GM23338 (cell line): ENCODE measurements around the gene ATP9B. TPM values are rescaled to one million over a fixed set of nuclear protein-coding genes. Genes with fewer than 3 reads are reported as not detected.

Experiments
- ATAC-seq: fragments of 200-7000 bp; cut with Tn5 transposase; 3 replicates; pipeline ENCODE4 v1.9.1; 2020
- DNase-seq: peaks from one replicate; pipeline ENCODE4 v3.0.0-alpha.2; 2015; ENCODE audit warnings: low spot score
- H2AFZ ChIP-seq: fragments of 200-600 bp; sonication (generic); 2 replicates; pipeline ENCODE4 v1.8.0; 2016; ENCODE audit warnings: antibody characterized with exemption, mild to moderate bottlenecking, moderate library complexity
- H3F3A ChIP-seq: fragments of 200-600 bp; sonication (generic); replicated peaks from 2 replicates; pipeline ENCODE4 v1.8.0; 2017; ENCODE audit warnings: antibody characterized with exemption, mixed run types, low read depth
- H3K27ac ChIP-seq: fragments of 200-600 bp; sonication (generic); 2 replicates; pipeline ENCODE4 v1.6.1; 2016; ENCODE audit warnings: low read depth
- H3K27me3 ChIP-seq: fragments of 200-600 bp; sonication (generic); 2 replicates; pipeline ENCODE4 v1.8.0; 2016; ENCODE audit warnings: mild to moderate bottlenecking, mixed run types, moderate library complexity; ENCODE audit not compliant: insufficient read depth
- H3K36me3 ChIP-seq: fragments of 200-600 bp; sonication (generic); 2 replicates; pipeline ENCODE4 v1.8.0; 2016; ENCODE audit warnings: mild to moderate bottlenecking; ENCODE audit not compliant: insufficient read depth
- H3K4me1 ChIP-seq: fragments of 200-600 bp; sonication (generic); 2 replicates; pipeline ENCODE4 v1.8.0; 2016; ENCODE audit warnings: mild to moderate bottlenecking, moderate library complexity; ENCODE audit not compliant: insufficient read depth
- H3K4me2 ChIP-seq: fragments of 200-600 bp; sonication (generic); 2 replicates; pipeline ENCODE4 v1.7.1; 2017; ENCODE audit warnings: mixed run types
- H3K4me3 ChIP-seq: fragments of 200-600 bp; sonication (generic); 2 replicates; pipeline ENCODE4 v1.6.1; 2016; ENCODE audit warnings: mixed run types
- H3K79me2 ChIP-seq: fragments of 200-600 bp; sonication (generic); replicated peaks from 2 replicates; pipeline ENCODE4 v1.8.0; 2017; ENCODE audit warnings: mild to moderate bottlenecking; ENCODE audit not compliant: insufficient read depth
- H3K9me2 ChIP-seq: fragments of 200-600 bp; sonication (generic); 2 replicates; pipeline ENCODE4 v1.8.0; 2017; ENCODE audit not compliant: insufficient read depth
- H4K20me1 ChIP-seq: fragments of 200-600 bp; sonication (generic); replicated peaks from 2 replicates; pipeline ENCODE4 v1.8.0; 2017; ENCODE audit warnings: mild to moderate bottlenecking; ENCODE audit not compliant: insufficient read depth
- H3K27ac Mint-ChIP-seq: 2 replicates; pipeline ENCODE4 v1.8.0; 2020; ENCODE audit warnings: inconsistent platforms, mild to moderate bottlenecking, moderate library complexity, mixed read lengths
- H3K27me3 Mint-ChIP-seq: 3 replicates; pipeline ENCODE4 v1.8.0; 2022; ENCODE audit warnings: low read depth, mild to moderate bottlenecking, moderate library complexity, mixed read lengths, inconsistent platforms; ENCODE audit not compliant: insufficient read depth, poor library complexity
- H3K36me3 Mint-ChIP-seq: 3 replicates; pipeline ENCODE4 v1.8.0; 2021; ENCODE audit warnings: low read depth, mild to moderate bottlenecking, inconsistent platforms, moderate library complexity, mixed read lengths
- H3K4me1 Mint-ChIP-seq: 3 replicates; pipeline ENCODE4 v1.8.0; 2020; ENCODE audit warnings: mild to moderate bottlenecking, inconsistent platforms, mixed read lengths
- H3K4me3 Mint-ChIP-seq: 3 replicates; pipeline ENCODE4 v1.8.0; 2021; ENCODE audit warnings: moderate library complexity, mild to moderate bottlenecking, inconsistent platforms, mixed read lengths
- H3K9me3 Mint-ChIP-seq: 3 replicates; pipeline ENCODE4 v1.8.0; 2020; ENCODE audit warnings: moderate library complexity, mild to moderate bottlenecking, inconsistent platforms, mixed read lengths
- CREB1 ChIP-seq: fragments of 250-450 bp; sonication (Bioruptor Pico); IDR thresholded peaks from 2 replicates; pipeline ENCODE4 v1.5.0; 2020; ENCODE audit warnings: low read depth, mild to moderate bottlenecking, moderate library complexity
- ETS1 ChIP-seq: IDR thresholded peaks from 2 replicates; pipeline ENCODE4 v1.6.1; 2016; ENCODE audit warnings: antibody characterized with exemption
- JUNB ChIP-seq: IDR thresholded peaks from one replicate; pipeline ENCODE4 v1.6.1; 2016; ENCODE audit warnings: antibody characterized with exemption; ENCODE audit not compliant: unreplicated experiment
- ZNF114 ChIP-seq: fragments of 250-450 bp; sonication (Bioruptor Pico); IDR thresholded peaks from 2 replicates; pipeline ENCODE4 v1.5.0; 2020; ENCODE audit warnings: mild to moderate bottlenecking, moderate library complexity
- ZNF331 ChIP-seq: fragments of 250-450 bp; sonication (Bioruptor Pico); IDR thresholded peaks from 2 replicates; pipeline ENCODE4 v1.5.0; 2020; ENCODE audit warnings: low read depth, mild to moderate bottlenecking, moderate library complexity
- polyA plus RNA-seq: library from polyadenylated mRNA; unstranded; fragments of >200 nt; fragmentation: Nextera tagmentation; extraction: Ambion mirVana; gene quantifications from 2 replicates; pipeline ENCODE4 v1.2.1, GENCODE V29; 2016
- total RNA-seq: library from RNA; depleted of rRNA; stranded (reverse); fragments of >200 nt; shearing (Covaris generic); gene quantifications from 2 replicates; pipeline ENCODE4 v1.2.3, GENCODE V29; 2014
- TF ChIP-seq, protein P1 (sequence below), 2 experiments: fragments of 200-600 bp in 1 of 2; sonication (generic) in 1 of 2; conservative IDR thresholded peaks; 2 replicates each; pipeline versions ENCODE4 v1.5.1 to v1.6.1; 2016 to 2017; ENCODE audit warnings: antibody characterized with exemption in 2 of 2, low read depth in 2 of 2, mild to moderate bottlenecking in 2 of 2, moderate library complexity in 1 of 2
- TF ChIP-seq, protein P2 (sequence below): fragments of 250-450 bp; sonication (Bioruptor Pico); IDR thresholded peaks from 2 replicates; pipeline ENCODE4 v1.5.0; 2020; ENCODE audit warnings: mild to moderate bottlenecking, moderate library complexity
- TF ChIP-seq, protein P3 (sequence below): IDR thresholded peaks from one replicate; pipeline ENCODE4 v1.6.1; 2018; ENCODE audit warnings: antibody characterized with exemption; ENCODE audit not compliant: unreplicated experiment

ATP9B gene
- total and polyA plus RNA-seq, 2 experiments from 2014 or later: 14.2 to 25.6 TPM

DNA sequence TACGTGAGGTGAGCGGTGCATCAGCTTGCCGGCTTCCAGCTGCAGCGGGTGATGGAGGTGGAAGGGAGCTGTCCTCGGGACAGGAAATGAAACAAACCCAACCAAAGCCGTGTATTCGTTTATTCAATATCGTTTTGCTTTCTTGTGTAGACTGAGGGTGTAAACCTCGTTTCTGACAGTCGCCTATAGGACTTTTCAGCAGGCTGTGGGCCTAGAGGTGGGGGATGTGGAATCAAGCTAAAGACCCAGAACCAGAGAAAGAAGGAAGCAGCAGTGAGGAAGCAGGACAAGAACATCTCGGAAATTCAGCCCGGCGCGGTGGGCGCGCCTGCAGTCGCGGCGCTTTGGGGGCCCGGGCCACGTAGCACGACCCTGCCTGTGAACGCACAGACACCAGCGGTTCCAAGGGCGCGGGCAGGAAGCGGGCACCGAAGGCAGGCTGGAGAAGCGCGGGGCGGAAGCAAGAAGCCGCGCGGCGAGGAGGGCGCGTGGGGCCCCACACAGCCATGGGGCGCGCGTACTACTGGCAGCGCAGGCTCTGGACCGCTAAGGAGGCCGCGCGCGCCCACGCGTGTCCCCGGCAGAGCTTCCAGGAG lies 755 bp upstream of the ATP9B start (continued):
- TF ChIP-seq, protein P1, sequence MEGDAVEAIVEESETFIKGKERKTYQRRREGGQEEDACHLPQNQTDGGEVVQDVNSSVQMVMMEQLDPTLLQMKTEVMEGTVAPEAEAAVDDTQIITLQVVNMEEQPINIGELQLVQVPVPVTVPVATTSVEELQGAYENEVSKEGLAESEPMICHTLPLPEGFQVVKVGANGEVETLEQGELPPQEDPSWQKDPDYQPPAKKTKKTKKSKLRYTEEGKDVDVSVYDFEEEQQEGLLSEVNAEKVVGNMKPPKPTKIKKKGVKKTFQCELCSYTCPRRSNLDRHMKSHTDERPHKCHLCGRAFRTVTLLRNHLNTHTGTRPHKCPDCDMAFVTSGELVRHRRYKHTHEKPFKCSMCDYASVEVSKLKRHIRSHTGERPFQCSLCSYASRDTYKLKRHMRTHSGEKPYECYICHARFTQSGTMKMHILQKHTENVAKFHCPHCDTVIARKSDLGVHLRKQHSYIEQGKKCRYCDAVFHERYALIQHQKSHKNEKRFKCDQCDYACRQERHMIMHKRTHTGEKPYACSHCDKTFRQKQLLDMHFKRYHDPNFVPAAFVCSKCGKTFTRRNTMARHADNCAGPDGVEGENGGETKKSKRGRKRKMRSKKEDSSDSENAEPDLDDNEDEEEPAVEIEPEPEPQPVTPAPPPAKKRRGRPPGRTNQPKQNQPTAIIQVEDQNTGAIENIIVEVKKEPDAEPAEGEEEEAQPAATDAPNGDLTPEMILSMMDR (conservative IDR thresholded peaks at IDR 0.05; ENCODE audit: low read depth in 2 of 2): no peak
- no peak for TF ChIP-seq JUNB

DNA sequence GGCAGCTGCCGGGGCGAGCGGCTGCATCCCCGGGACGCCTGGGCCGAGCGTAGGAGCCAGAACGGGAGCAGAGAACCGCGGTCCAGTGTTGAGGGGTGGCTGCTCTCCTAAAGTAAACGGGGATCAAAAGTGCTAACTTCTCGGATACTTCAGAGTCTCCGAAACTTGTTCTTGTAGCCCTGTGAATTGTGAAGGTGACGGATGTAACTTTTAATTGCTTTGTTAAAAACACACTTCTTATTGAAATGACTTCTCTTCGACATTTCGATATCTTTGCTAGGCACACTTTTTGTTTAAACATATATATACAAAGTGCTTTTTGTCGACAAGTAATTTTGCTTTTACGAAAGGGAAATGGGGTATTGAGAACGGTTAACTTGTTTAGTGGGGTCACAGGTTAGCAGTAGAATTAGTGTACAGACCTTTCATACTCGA lies 540 bp downstream of the ATP9B start:
- peaks cover 14% of the 10 kb centered on the region for H3K27me3 Mint-ChIP-seq
- peak overlapping the region; percentile 97 for H3K4me2 ChIP-seq
- H3K4me1 Mint-ChIP-seq: peaks cover 4% of the 10 kb centered on the region
- ATAC-seq (no peak), DNase-seq (no peak)
- TF ChIP-seq CREB1 (CRISPR knock-in tag) (no peak), ETS1 (no peak), ZNF114 (no peak), ZNF331 (CRISPR knock-in tag) (no peak)
- TF ChIP-seq, protein P2, sequence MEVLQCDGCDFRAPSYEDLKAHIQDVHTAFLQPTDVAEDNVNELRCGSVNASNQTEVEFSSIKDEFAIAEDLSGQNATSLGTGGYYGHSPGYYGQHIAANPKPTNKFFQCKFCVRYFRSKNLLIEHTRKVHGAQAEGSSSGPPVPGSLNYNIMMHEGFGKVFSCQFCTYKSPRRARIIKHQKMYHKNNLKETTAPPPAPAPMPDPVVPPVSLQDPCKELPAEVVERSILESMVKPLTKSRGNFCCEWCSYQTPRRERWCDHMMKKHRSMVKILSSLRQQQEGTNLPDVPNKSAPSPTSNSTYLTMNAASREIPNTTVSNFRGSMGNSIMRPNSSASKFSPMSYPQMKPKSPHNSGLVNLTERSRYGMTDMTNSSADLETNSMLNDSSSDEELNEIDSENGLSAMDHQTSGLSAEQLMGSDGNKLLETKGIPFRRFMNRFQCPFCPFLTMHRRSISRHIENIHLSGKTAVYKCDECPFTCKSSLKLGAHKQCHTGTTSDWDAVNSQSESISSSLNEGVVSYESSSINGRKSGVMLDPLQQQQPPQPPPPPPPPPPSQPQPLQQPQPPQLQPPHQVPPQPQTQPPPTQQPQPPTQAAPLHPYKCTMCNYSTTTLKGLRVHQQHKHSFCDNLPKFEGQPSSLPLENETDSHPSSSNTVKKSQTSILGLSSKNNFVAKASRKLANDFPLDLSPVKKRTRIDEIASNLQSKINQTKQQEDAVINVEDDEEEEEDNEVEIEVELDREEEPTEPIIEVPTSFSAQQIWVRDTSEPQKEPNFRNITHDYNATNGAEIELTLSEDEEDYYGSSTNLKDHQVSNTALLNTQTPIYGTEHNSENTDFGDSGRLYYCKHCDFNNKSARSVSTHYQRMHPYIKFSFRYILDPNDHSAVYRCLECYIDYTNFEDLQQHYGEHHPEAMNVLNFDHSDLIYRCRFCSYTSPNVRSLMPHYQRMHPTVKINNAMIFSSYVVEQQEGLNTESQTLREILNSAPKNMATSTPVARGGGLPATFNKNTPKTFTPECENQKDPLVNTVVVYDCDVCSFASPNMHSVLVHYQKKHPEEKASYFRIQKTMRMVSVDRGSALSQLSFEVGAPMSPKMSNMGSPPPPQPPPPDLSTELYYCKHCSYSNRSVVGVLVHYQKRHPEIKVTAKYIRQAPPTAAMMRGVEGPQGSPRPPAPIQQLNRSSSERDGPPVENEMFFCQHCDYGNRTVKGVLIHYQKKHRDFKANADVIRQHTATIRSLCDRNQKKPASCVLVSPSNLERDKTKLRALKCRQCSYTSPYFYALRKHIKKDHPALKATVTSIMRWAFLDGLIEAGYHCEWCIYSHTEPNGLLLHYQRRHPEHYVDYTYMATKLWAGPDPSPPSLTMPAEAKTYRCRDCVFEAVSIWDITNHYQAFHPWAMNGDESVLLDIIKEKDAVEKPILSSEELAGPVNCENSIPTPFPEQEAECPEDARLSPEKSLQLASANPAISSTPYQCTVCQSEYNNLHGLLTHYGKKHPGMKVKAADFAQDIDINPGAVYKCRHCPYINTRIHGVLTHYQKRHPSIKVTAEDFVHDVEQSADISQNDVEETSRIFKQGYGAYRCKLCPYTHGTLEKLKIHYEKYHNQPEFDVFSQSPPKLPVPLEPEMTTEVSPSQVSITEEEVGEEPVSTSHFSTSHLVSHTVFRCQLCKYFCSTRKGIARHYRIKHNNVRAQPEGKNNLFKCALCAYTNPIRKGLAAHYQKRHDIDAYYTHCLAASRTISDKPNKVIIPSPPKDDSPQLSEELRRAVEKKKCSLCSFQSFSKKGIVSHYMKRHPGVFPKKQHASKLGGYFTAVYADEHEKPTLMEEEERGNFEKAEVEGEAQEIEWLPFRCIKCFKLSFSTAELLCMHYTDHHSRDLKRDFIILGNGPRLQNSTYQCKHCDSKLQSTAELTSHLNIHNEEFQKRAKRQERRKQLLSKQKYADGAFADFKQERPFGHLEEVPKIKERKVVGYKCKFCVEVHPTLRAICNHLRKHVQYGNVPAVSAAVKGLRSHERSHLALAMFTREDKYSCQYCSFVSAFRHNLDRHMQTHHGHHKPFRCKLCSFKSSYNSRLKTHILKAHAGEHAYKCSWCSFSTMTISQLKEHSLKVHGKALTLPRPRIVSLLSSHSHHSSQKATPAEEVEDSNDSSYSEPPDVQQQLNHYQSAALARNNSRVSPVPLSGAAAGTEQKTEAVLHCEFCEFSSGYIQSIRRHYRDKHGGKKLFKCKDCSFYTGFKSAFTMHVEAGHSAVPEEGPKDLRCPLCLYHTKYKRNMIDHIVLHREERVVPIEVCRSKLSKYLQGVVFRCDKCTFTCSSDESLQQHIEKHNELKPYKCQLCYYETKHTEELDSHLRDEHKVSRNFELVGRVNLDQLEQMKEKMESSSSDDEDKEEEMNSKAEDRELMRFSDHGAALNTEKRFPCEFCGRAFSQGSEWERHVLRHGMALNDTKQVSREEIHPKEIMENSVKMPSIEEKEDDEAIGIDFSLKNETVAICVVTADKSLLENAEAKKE (CRISPR knock-in tag): no peak
- TF ChIP-seq, protein P3, sequence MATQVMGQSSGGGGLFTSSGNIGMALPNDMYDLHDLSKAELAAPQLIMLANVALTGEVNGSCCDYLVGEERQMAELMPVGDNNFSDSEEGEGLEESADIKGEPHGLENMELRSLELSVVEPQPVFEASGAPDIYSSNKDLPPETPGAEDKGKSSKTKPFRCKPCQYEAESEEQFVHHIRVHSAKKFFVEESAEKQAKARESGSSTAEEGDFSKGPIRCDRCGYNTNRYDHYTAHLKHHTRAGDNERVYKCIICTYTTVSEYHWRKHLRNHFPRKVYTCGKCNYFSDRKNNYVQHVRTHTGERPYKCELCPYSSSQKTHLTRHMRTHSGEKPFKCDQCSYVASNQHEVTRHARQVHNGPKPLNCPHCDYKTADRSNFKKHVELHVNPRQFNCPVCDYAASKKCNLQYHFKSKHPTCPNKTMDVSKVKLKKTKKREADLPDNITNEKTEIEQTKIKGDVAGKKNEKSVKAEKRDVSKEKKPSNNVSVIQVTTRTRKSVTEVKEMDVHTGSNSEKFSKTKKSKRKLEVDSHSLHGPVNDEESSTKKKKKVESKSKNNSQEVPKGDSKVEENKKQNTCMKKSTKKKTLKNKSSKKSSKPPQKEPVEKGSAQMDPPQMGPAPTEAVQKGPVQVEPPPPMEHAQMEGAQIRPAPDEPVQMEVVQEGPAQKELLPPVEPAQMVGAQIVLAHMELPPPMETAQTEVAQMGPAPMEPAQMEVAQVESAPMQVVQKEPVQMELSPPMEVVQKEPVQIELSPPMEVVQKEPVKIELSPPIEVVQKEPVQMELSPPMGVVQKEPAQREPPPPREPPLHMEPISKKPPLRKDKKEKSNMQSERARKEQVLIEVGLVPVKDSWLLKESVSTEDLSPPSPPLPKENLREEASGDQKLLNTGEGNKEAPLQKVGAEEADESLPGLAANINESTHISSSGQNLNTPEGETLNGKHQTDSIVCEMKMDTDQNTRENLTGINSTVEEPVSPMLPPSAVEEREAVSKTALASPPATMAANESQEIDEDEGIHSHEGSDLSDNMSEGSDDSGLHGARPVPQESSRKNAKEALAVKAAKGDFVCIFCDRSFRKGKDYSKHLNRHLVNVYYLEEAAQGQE: no peak
- peak overlapping the region; percentile 60; the same call in 1 of the 2 replicates for H2AFZ ChIP-seq
- H3K27ac ChIP-seq: peak overlapping the region; percentile 87
- H3K79me2 ChIP-seq: peaks cover 50% of the 10 kb centered on the region
- H3K4me1 ChIP-seq: peaks cover 4% of the 10 kb centered on the region
- H3K36me3 Mint-ChIP-seq: peaks cover 55% of the 10 kb centered on the region
- no peaks in the 10 kb centered on the region for H4K20me1 ChIP-seq
- no peaks in the 10 kb centered on the region for H3F3A ChIP-seq
- H3K27ac Mint-ChIP-seq: peak overlapping the region; percentile 82
- H3K36me3 ChIP-seq: no peaks in the 10 kb centered on the region
- H3K4me3 Mint-ChIP-seq: peak overlapping the region; percentile 89
- no peaks in the 10 kb centered on the region for H3K27me3 ChIP-seq
- no peaks in the 10 kb centered on the region for H3K9me2 ChIP-seq
- peak overlapping the region; percentile 80 for H3K4me3 ChIP-seq
- H3K9me3 Mint-ChIP-seq: peaks cover 64% of the 10 kb centered on the region
